ENCODE measurements around the gene BLID.

GRCh38 chr11:122082205-122082604 is 33.8 kb downstream of the BLID start:
- no peak for TF ChIP-seq CTCF (IDR thresholded peaks at IDR 0.05 in 4 of 5, conservative IDR thresholded peaks at IDR 0.05 in 1 of 5)
- no peak for TF ChIP-seq POLR2A (IDR thresholded peaks at IDR 0.05)

Data from gastrocnemius medialis (tissue), 4 donors.